MG63 (cell line): ENCODE measurements around the gene PFKFB2. TPM values are rescaled to one million over a fixed set of nuclear protein-coding genes. Genes with fewer than 3 reads are reported as not detected.

ENCODE experiments used
- DNase-seq: peaks from one replicate; pipeline ENCODE4 v3.0.0-alpha.2; 2020
- H3K27me3 ChIP-seq: fragments of 250-450 bp; sonication (Bioruptor Pico); 2 replicates; pipeline ENCODE4 v1.5.1; 2020; ENCODE audit warnings: mild to moderate bottlenecking, moderate library complexity
- H3K36me3 ChIP-seq: fragments of 250-450 bp; sonication (Bioruptor Pico); 2 replicates; pipeline ENCODE4 v1.5.1; 2020; ENCODE audit warnings: mild to moderate bottlenecking, moderate library complexity
- H3K4me3 ChIP-seq: fragments of 250-450 bp; sonication (Bioruptor Pico); 2 replicates; pipeline ENCODE4 v1.5.1; 2020; ENCODE audit warnings: mild to moderate bottlenecking, moderate library complexity
- H3K9me3 ChIP-seq: fragments of 250-450 bp; sonication (Bioruptor Pico); 2 replicates; pipeline ENCODE4 v1.5.1; 2020; ENCODE audit warnings: mild to moderate bottlenecking, moderate library complexity
- total RNA-seq: library from RNA; depleted of rRNA; stranded (reverse); fragments of >200 nt; shearing (Covaris generic); gene quantifications from 2 replicates; pipeline ENCODE4 v1.2.3, GENCODE V29; 2014; ENCODE audit warnings: low replicate concordance; rRNA removed

PFKFB2 gene
- total RNA-seq: 1.9 and 2.4 TPM in 2 replicates

DNA sequence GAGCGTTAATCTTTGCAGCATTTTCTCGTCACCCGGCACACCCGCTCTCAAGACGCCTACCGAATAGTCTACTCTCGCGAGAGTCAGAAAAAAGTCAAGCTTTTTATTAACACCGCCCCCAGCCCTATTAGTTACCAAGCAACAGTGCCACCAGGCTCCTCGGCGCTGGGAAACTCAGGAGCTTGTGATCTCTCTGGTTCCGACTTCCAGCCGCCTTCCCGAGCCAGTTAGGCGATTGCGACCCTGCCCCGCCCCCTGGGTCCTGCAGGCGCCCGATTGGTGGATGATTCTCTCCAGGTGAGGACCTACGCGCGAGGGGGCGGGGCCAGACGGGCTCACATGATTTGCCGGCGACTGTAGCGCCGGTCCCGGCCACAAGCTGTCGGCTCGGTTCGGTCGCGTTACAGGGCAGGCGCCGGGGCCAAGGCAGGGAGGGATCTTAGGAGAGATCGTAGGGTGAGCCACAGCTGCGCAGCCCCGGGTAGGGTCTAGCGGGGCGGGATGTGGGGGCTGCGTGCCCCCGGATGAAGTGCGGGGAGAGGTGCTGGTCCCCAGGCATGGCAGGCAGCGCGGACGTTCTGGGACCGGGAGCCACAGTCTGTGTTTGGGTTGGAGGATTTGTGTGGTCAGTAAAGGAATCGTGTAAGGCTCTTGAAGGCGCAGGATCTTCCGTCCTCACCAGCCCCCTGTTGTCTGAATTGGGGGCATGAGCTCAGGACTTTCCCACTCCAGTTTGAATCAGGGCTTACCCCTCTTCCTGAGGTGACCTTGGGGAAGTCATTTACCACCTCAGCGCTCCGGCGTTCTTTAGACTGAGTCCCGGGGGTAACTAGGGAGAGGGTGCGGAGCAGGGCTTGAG, at the start of gene PFKFB2:
TSS of gene PFKFB2 (plus strand) at position 365 of the 859 bp plus-strand sequence. CDS start 1,443 bp downstream, outside the sequence.
- DNase-seq: peak; percentile 85
- Histone ChIP-seq H3K4me3 (peak within 1 kb of the TSS; percentile 56), H3K27me3 (no peaks in the 10 kb centered on the region), H3K9me3 (no peaks in the 10 kb centered on the region), H3K36me3 (peaks cover 16% of the 10 kb centered on the region)

DNA sequence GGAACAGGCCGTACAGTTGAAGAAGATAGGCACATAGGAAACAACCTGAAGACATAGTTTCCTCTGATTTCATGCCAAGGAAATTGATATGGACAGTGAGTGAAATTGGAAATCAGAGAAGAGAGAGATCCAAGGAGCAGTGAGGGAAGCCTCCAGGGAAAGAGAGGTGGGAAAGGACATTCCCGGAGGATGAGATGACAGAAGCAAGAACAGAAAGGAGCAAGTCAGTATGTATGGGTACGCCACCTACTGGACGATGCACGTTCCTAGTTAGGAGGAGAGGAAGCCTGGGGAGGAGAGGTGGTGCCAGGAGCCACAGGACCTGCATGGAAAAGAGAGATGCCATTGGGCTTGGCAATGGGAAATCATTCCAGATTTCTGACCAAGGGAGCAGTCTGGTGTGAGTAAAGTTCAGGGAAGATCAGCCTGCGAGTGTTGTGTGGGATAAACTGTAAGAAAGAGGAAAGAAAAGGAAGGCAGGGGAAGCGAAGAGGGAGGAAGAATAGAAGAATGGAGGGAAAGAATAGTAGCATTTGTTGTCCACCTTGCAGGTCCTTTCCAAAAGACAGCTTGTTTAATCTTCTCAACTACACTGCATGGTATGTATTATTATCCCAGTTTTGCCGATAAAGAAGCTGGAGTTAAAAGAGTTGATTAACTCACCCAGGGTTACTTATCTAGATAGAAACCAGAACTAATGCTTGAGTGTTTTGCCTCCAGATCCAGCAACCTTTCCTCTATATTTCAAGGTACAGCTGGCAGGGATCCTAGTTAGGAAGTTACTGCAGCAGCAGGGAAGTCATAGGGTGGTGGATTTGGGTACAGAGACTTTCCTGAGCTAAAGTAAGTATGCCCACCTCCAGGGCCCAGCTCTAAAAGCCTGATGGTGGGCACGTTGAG, 47.9 kb upstream of the PFKFB2 start:
- Histone ChIP-seq H3K36me3 (no peaks in the 10 kb centered on the region), H3K4me3 (no peak overlapping the region), H3K9me3 (peaks cover 5% of the 10 kb centered on the region), H3K27me3 (no peaks in the 10 kb centered on the region)
- peak; percentile 87 for DNase-seq

DNA sequence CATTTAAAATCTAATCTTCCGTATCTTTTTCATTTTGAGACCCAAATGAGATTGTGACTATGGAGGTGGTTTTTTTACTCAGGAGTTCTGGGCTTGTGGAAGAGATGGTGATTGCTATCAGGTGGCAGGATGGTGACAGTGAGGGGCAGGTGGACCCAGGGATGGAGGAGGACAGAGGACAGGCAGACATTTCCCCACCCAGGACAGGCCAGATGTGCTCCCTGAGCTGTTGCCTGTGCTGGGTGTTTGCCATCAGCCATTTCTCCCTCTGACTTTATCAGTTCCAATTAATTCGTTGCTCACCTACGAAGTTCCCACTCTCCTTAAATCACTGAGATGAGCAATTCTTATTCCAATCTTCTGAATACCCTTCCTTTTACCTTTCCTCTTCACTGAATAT, 47.0 kb upstream of the PFKFB2 start:
- Histone ChIP-seq H3K36me3 (no peaks in the 10 kb centered on the region), H3K9me3 (peaks cover 5% of the 10 kb centered on the region), H3K4me3 (no peak overlapping the region), H3K27me3 (no peaks in the 10 kb centered on the region)
- DNase-seq: no peak

DNA sequence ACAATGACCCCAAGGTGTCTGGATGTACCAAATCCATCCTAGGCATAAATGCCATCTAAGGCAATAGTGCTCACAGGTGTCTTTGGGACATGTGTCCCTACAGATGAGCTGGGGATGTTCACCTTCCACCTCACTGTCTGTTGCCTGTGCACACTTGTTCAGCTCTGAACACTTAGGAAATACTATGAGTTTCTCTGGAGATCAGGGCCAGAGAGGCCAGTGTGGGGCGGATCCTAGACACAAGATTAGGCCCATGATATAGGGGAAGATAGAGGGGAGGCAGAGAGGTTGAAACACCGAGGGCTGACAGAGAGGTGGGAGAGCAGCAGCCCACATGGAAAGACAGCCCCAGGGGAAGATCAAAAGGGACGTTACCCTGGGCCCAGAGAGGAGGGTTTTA, 46.2 kb upstream of the PFKFB2 start:
- Histone ChIP-seq H3K36me3 (no peaks in the 10 kb centered on the region), H3K9me3 (peaks cover 5% of the 10 kb centered on the region), H3K27me3 (no peaks in the 10 kb centered on the region), H3K4me3 (no peak overlapping the region)
- DNase-seq: no peak

DNA sequence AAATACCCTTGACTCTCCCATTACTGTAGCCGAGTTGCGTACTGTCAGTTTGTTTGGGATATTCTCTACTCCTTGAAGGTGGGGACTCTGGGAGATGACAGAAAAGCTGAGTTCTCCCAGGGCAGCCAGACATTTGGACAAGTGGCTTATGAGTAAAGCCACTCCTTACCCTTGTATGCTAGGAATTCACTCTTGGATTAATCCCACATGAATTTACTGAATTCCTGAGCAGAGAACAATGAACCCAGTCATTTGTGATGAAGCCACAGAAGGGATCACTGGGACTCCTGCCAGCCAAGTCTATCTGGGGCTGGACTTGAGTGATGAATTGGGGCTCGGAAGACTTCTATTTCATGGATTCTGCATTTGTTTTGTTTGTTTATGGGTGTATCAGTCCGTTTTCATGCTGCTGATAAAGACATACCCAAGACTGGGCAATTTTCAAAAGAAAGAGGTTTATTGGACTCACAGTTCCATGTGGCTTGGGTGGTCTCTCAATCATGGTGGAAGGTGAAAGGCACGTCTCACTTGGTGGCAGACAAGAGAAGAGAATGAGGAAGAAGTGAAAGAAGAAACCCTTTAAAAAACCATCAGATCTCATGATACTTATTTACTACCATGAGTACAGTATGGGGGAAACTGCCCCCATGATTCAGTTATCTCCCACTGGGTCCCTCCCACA, 45.6 kb upstream of the PFKFB2 start:
- Histone ChIP-seq H3K36me3 (no peaks in the 10 kb centered on the region), H3K9me3 (peaks cover 5% of the 10 kb centered on the region), H3K27me3 (no peaks in the 10 kb centered on the region), H3K4me3 (no peak overlapping the region)
- DNase-seq: peak; percentile 92

DNA sequence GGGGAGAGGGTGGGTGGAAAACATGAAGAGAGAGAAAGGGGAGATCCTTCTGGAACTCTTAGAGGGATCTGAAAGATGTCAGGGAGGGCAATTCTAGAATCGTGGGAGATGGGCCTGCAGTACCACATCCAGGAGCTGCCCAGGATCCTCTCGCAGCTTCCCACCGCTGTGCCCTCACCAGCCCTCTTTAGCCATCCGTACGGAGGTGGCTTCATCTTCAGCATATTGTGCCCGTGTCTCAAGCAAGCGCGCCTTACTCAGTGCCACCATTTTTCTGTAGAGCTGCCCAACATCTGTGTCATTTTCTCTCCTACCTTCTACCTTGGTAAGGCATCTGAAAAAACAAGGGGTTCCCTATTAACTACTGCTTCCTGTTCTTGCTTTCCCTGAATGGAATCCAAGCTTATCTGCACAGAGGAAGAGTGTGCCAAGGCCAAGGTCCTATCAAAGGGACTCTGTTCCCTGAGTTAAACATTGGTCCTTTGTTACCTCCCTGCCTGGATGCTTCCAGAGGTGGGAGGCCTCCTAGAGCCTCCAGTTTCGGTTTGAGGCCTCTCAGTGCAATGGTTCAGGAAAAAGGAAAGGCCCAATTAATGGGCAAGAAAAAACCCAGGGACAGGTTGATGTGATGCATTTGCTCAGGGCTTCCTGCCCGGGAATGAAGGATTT, 43.8 kb upstream of the PFKFB2 start:
- H3K4me3 ChIP-seq: no peak overlapping the region
- H3K27me3 ChIP-seq: no peaks in the 10 kb centered on the region
- H3K9me3 ChIP-seq: peaks cover 5% of the 10 kb centered on the region
- no peaks in the 10 kb centered on the region for H3K36me3 ChIP-seq
- DNase-seq: no peak

DNA sequence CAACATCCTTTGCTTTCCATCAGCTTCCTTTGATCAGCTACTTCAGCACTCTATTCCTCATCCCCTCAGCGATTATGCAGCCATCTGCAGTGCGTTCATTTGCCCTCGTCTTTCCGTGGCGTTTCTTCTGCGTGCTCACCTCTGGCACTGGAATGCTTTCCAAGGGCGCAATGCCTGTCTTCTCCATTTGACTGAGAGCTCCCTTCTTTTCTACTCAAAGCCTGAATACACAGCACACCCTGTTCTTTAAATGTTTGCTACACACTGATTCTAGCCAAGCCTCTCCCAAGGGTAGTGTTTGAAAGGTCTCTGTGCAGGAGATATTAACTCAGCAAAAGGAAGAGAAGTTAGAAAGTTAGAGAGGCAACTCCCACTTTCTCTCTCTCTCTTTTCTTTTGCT, 43.1 kb upstream of the PFKFB2 start:
- Histone ChIP-seq H3K36me3 (no peaks in the 10 kb centered on the region), H3K9me3 (peaks cover 5% of the 10 kb centered on the region), H3K27me3 (no peaks in the 10 kb centered on the region), H3K4me3 (no peak overlapping the region)
- DNase-seq: no peak

DNA sequence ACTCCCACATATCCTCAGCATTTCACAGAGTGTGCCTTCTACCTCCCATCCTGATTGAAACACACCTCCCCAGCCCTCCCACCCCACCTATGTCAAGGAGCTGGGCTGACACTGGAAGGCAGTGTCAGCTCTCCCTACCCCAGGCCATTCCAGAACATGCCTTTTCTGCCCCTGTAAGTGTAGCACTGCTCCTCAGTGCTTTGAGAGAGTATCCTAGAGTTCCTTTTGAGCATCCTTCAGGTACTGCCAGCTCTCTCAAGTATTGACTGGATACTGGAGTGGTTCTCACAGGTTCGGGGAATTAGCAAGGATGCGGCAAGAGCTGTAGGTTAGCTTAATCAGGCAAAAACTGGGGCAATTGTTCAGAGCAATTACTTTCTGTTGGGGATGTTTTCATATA, 42.3 kb upstream of the PFKFB2 start:
- Histone ChIP-seq H3K36me3 (no peaks in the 10 kb centered on the region), H3K27me3 (no peaks in the 10 kb centered on the region), H3K9me3 (peaks cover 5% of the 10 kb centered on the region), H3K4me3 (no peak overlapping the region)
- DNase-seq: no peak

DNA sequence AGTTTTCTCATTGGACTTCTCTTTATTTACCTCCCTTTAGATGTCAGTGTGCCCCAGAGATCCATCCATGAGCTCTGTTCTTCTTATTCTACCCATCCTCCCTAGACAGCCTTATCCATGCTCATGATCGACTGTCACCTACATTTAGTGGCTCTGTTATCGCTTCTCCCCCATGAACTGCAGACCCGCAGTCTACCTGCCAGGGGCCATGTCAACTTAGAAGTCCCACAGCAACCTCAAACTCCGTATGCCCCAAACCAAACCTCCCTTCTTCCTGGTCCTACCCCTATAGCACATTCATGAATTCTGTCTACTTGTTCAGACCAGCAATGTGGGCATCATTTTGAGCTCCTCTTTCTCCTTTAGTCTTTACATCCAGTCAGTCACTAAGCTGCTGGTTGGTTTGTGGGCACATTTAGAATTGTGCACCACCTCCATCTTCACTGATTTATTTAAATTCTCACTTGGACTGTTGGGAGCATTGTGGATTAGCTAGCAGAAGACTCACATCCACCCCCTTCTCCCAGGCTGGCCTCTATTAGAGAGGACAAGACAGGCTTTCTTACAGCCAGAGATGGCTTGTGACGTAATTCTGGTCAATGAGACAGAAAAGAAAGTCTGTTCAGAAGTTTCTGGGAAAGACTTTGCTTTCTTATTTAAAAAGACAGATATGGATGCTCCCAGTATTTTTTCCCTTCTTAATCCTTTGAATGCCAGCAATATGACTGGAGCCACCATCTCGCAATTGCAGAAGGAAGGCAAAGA, 39.6 kb upstream of the PFKFB2 start:
- Histone ChIP-seq H3K36me3 (no peaks in the 10 kb centered on the region), H3K9me3 (no peaks in the 10 kb centered on the region; the same call in 1 of the 2 replicates), H3K4me3 (no peak overlapping the region), H3K27me3 (no peaks in the 10 kb centered on the region)
- no peak for DNase-seq

DNA sequence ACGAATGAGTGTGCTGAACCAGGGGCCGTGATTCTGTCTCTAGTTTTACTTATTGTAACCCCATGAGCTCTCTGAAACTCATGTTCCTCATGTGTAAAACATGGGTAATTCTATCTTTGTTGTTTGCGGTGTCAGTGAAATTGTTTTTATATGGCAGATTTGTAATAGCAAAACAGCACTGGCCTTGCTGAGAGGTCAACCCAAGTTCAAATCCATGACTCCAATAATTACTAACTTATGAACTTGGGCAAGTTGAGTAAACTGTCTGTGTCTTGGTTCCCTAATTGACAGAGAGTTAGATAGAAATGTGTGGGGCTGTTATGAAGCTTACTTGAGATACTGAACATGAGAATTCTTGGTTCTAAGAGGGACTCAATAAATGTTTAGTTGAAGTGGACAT, 38.3 kb upstream of the PFKFB2 start:
- DNase-seq: no peak
- H3K9me3 ChIP-seq: no peaks in the 10 kb centered on the region
- H3K4me3 ChIP-seq: no peak overlapping the region
- no peaks in the 10 kb centered on the region for H3K36me3 ChIP-seq
- H3K27me3 ChIP-seq: no peaks in the 10 kb centered on the region

DNA sequence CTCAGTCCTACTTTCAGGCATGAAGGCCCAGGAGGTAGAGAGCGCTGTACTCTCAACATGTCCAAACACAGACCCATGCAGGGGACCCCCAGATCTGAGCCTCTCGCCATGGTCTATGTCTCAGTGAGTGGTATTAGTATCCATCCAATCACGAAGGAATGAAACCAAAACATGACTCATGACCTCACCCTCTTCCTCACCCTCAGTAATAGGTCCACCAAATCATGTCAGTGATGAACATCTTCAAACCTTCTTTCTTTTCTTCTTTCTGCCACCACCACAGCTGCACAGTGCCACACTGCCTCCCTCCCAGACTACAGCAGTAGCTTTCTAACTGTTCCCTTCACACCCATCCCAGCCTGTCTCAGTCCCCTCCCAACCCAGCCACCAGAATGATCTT, 37.3 kb upstream of the PFKFB2 start:
- Histone ChIP-seq H3K9me3 (no peaks in the 10 kb centered on the region), H3K36me3 (no peaks in the 10 kb centered on the region), H3K27me3 (no peaks in the 10 kb centered on the region), H3K4me3 (no peak overlapping the region)
- no peak for DNase-seq

DNA sequence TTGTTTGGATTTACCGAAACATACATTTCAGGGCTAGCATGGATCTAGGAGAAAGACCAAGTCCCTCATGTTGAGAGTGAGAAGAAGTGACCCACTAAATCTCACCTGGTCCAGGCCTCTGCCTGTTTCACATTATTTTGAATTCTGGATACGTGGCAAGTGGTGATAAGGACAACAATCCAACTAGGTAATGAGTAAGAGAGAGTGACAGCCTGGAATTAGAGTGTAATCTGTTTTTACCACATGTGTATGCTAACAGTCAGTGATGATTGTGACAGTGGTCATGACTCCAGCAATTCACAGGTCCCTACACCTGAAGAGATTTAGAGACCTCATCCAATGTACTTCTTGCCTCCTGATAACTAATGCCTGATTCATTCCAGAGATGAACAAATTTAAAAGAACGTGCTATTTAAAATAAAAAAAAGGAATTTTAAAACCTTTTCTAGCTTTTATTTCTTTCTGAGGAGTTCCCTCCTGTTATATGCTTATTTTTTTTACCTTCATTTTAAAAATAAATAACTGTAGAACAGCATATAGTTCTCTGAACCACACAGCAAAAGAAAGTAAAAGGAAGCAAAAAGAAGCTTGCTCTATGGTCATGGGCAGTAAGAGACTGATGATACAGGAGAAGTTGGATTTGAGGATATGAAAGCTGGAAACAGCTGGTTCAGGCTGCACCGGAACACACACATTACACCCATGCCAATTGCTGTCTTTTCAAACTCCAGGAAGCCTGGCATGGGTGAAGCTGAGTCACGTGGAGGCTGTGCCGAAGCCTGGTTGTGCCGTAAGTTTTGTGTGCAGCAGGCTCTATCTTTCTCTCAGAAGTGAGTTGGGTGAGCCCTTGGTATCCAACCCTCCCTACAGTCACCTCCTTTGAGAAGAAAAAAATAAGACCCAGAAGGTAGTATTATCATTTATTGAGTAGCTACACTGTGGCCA, 35.2 kb upstream of the PFKFB2 start:
- Histone ChIP-seq H3K36me3 (no peaks in the 10 kb centered on the region), H3K27me3 (no peaks in the 10 kb centered on the region), H3K4me3 (no peak overlapping the region), H3K9me3 (no peaks in the 10 kb centered on the region)
- peak; percentile 95 for DNase-seq

DNA sequence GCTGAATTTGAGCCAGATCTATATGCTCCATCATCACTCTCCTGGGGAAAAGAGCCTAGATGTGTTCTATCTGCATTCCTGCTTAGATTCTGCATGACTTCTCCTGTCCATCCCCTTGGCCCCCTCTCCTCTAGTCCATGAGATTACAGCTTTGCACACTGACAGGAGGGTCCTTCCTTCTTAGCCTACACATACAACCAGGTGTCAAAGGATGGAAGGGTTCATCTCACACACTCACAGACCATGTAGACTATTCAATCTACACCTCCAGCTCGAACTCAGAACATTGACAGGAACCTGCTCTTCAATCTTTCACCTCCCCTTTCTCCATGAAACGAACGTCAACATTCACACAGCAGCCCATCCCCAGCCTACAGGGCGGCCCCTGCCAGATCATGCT, 34.4 kb upstream of the PFKFB2 start:
- no peak overlapping the region for H3K4me3 ChIP-seq
- no peaks in the 10 kb centered on the region for H3K27me3 ChIP-seq
- H3K9me3 ChIP-seq: no peaks in the 10 kb centered on the region
- no peak for DNase-seq
- no peaks in the 10 kb centered on the region for H3K36me3 ChIP-seq

DNA sequence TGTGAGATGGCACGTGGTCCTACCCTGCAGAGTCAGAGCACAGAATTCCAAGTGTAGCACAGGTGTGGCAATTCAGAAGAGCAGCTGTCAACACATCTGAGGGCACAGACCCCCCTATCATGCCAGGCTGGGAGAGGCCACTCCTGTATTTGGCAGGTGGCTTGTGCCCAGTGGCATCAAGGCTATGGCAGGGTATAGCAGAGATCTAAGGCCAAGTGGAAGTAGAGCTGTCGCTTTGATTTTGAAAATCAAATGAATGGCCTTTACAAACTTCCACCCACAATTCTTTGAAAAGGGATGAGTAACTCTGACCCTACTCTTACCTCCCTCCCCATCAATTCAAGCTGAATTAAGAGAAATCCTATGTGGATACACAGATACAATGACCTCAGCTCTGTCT, 33.9 kb upstream of the PFKFB2 start:
- Histone ChIP-seq H3K27me3 (no peaks in the 10 kb centered on the region), H3K4me3 (no peak overlapping the region), H3K9me3 (no peaks in the 10 kb centered on the region), H3K36me3 (no peaks in the 10 kb centered on the region)
- no peak for DNase-seq

DNA sequence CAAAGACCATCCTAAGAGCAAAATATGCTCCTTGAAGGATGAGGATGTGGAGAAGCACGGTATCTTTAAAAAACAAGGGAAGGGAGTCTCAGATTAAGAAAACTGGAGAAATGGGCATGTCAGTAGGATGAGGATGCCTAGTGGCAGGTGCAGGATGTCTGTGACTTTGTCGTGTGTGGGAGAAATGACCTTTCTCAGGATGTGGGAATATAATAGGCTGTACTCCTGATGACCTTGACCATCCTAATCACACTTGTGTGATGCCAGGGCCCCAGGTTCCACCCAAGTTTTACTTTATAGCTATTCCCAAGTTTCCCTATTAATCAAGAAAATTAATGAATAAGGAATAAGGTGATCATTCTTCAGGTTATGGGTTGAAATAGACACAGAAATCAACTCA, 33.4 kb upstream of the PFKFB2 start:
- Histone ChIP-seq H3K4me3 (no peak overlapping the region), H3K36me3 (no peaks in the 10 kb centered on the region), H3K27me3 (no peaks in the 10 kb centered on the region), H3K9me3 (no peaks in the 10 kb centered on the region)
- no peak for DNase-seq
